ENCODE results near the gene RFX7.

RFX7 gene

GRCh38 chr15:56244038-56244810 lies 545 bp upstream of the RFX7 start:
- DNase-seq = peak; percentile 71

GRCh38 chr15:56242576-56243162 lies 1.0 kb downstream of the RFX7 start:
- DNase-seq = peak; percentile 26

- no peak for DNase-seq
Observed at GRCh38 chr15:56241374-56242105, 2.1 kb downstream of the RFX7 start.

- no peak for DNase-seq
Observed at GRCh38 chr15:56240390-56240789, 3.3 kb downstream of the RFX7 start.

- DNase-seq = no peak
Observed at GRCh38 chr15:56236197-56236596, 7.5 kb downstream of the RFX7 start.

- DNase-seq = no peak
Observed at GRCh38 chr15:56234804-56235203, 8.9 kb downstream of the RFX7 start.

DNA sequence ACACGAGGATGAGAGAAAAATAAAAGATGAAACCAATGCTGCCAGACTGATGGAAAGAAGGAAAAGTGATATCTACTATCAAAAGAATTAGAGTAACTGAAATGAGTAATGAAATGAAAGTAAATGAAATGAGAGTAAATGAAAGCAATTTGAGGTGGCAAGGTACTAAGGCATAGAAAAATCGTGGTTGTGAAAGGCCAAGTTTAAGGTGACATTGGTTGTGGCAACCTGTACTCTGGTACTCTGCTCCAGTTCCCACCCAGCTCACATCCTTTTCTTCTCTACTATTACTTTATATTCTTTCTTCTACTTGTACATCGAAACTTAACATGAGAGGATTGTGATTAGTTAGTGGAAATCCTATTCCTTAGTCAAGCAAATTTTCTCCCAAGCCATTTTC lies 10.1 kb downstream of the RFX7 start:
- no peak for DNase-seq

DNA sequence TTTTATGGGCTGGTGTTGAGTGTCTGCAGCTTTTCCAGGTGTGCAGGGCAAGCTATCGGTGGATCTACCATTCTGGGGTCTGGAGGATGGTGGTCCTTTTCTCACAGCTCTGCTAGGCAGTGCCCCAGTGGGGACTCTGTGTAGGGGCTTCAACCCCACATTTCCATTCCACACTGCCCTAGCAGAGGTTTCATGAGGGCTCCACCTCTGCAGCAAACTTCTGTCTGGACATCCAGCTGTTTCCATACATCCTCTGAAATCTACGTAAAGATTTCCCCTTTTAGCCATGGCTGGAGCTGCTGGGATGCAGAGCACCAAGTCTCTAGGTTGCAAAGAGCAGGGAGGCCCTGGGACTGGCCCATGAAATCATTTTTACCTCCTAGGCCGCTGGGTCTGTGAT lies 11.6 kb downstream of the RFX7 start:
- peak; percentile 27 for DNase-seq

GRCh38 chr15:56228854-56229253 lies 14.8 kb downstream of the RFX7 start:
- no peak for DNase-seq

DNA sequence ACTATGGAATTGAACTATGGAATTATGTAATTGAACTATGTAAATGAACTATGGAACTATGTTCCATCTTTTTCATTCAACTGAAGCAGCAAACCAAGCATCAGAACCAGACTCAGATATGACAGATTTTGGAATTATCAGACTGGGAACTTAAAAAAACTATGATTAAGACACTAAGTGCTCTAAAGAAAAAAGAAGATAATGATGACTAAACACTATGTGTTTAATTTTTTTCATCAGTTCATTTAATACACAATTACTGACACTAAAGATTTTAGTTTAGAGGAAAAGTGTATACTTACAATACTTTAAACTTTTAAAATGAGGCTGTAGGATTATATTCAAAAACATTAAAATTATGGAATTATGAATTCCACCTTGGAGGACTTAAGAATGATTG lies 15.3 kb downstream of the RFX7 start:
- DNase-seq = no peak

- DNase-seq = no peak
Observed at GRCh38 chr15:56227780-56228179, 15.9 kb downstream of the RFX7 start.

DNA sequence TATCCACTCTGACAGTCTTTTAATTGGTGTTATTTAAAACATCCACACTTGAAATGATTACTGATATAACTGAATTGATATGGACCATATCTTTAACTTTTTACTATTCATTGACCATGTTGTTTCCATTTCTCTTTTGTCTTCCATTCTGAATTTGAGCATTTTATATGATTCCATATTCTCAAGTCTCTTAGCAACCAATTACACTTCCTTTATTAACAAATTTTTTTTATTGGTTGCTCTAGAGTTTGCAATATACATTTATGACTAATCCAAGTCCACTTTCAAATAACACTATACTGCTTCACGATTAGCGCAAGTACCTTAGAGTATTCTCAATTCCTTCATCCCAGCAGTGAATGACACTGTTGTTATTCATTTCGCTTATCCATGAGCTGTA lies 16.4 kb downstream of the RFX7 start:
- no peak for DNase-seq

DNA sequence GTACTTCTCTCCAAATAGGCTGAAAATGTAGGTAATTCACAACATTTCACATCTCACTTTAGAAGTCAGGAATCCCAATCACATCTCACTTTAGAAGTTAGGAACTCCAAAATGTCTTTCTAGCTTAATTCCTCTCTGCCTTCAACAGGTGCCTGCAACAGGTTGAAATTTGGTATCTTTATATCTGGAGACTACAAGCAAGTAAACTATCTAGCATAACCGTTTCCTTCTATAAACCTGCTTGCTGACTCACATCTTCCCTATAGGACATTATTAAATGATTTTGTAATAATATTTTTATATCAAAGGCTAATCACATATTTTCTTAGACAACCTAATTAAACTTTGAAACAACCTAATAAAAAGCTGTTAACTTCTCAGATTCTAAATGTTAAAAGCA lies 18.2 kb downstream of the RFX7 start:
- DNase-seq = no peak

- no peak for DNase-seq
Observed at GRCh38 chr15:56222302-56222701, 21.4 kb downstream of the RFX7 start.

GRCh38 chr15:56217341-56217740 lies 26.3 kb downstream of the RFX7 start:
- no peak for DNase-seq

GRCh38 chr15:56215769-56216168 lies 27.9 kb downstream of the RFX7 start:
- peak; percentile 17 for DNase-seq

GRCh38 chr15:56211960-56212550 lies 31.6 kb downstream of the RFX7 start:
- DNase-seq = no peak

DNA sequence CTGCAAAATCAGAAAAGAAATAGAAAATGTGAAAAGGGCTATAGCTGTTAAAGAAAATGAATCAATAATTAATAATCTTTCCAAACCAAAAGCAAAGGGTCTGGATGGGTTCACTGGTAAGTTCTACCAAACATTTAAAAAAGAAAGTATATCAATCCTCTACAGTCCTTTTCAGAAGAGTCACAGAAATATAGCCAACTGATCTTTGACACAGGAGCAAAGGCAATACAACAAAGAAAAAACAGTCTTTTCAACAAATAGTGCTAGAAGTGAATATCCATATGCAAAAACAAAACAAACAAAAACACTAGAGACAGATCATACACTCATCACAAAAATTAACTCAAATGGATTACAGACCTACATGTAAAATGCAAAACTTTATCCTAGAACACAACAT lies 32.6 kb downstream of the RFX7 start:
- no peak for DNase-seq

- no peak for DNase-seq
Observed at GRCh38 chr15:56208641-56209155, 35.0 kb downstream of the RFX7 start.

- DNase-seq = no peak
Observed at GRCh38 chr15:56208185-56208584, 35.5 kb downstream of the RFX7 start.

- DNase-seq = no peak
Observed at GRCh38 chr15:56207711-56208110, 36.0 kb downstream of the RFX7 start.

- no peak for DNase-seq
Observed at GRCh38 chr15:56207092-56207491, 36.6 kb downstream of the RFX7 start.

DNA sequence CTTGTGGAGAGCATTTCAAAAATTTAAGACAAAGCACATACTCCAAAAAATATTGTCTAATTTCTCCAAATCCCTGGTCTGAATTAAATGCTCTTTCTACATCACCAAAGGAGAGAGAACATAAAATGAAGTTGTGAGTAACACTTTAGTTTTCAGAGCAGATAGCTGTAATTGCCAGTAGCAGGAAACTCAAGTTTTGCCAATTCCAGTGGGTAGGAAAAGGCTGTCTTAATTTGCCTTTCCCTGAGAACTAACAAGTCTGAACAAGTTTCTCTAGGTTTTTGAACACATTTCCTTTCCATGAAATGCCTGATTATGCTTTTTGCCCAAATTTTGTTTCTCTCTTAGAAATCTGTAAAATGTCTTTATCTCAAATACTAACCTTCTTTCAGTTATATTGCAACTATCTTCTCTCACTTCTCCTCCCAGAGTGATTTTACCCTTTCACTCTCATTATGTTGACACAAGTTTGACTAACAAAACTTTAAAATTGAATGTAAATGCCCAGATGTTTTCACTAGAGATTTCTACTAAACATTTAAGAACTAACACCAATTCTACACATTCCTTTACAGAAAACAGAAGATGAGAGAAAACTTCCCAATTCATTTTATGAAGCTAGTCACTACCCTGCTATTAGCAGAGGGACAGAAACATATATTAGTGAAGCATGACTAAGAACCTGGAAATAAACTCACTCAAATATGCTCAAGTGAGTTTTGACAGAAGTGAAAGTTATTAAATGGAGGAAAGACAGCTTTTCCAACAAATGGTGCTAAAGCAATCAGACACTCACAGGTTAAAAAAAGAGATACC lies 38.4 kb downstream of the RFX7 start:
- DNase-seq = no peak
